ENCODE results near the gene CMIP. TPM values are rescaled to one million over a fixed set of nuclear protein-coding genes. Genes with fewer than 3 reads are reported as not detected.

Gene CMIP
- total RNA-seq, 1 experiment from 2014 or later, result 68.0 TPM

DNA sequence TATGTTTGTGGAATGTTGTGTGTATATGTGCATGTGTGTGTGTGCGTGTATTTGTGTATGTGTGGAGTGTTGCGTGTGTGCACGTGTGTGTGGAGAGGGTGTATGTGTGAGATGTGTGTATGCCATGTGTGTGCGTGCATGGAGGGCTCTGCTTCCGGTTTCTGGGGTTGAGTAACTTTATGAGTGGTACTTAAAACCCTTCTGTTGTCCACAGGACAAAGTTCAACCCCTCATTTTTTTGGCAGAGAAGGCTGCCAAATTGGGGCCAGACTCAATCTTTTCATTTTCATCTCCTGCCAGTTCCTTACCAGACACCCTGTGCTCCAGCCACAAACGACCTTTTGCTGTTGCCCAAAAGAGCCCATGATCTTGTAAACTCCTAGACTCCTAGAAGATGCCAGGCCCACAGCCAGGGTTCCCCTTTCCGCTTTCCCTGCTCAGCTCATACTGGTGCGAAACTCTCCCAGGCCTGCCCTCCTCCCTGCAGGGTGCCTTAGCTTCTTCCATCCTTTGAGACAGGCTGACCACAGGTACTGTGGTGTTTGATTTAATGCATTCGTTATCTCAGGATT is 100.2 kb downstream of the CMIP start:
- no peak for DNase-seq
- H3K27me3 Mint-ChIP-seq (ENCODE audit: insufficient read depth, unreplicated experiment), result no peaks in the 10 kb centered on the region
- H3K9me3 Mint-ChIP-seq (ENCODE audit: unreplicated experiment), result no peaks in the 10 kb centered on the region
- intact Hi-C loops (cut with micrococcal nuclease; ENCODE audit: unreplicated experiment), result no loop called here
- peak overlapping the region; percentile 27 for H3K27ac Mint-ChIP-seq (ENCODE audit: unreplicated experiment)
- BruUV-seq (replicated peaks), result no TSS peak
- H3K36me3 ChIP-seq (ENCODE audit: control insufficient read depth, insufficient read depth, low read length), result no peaks in the 10 kb centered on the region
- ChIA-PET POLR2A (no interaction called here), CTCF (interaction anchor here (0.6 kb wide), 1 partner anchor 41 kb away, joined by 5 read pairs; no protein-coding TSS in a partner anchor)
- peaks cover 62% of the 10 kb centered on the region for H3K4me1 ChIP-seq
- H3K36me3 Mint-ChIP-seq (ENCODE audit: insufficient read depth, unreplicated experiment), result peaks cover 6% of the 10 kb centered on the region
- TF ChIP-seq, protein P1, sequence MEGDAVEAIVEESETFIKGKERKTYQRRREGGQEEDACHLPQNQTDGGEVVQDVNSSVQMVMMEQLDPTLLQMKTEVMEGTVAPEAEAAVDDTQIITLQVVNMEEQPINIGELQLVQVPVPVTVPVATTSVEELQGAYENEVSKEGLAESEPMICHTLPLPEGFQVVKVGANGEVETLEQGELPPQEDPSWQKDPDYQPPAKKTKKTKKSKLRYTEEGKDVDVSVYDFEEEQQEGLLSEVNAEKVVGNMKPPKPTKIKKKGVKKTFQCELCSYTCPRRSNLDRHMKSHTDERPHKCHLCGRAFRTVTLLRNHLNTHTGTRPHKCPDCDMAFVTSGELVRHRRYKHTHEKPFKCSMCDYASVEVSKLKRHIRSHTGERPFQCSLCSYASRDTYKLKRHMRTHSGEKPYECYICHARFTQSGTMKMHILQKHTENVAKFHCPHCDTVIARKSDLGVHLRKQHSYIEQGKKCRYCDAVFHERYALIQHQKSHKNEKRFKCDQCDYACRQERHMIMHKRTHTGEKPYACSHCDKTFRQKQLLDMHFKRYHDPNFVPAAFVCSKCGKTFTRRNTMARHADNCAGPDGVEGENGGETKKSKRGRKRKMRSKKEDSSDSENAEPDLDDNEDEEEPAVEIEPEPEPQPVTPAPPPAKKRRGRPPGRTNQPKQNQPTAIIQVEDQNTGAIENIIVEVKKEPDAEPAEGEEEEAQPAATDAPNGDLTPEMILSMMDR (IDR thresholded peaks at IDR 0.05; ENCODE audit: insufficient read depth in 1 of 2, low read depth in 1 of 2, low read length in 1 of 2, severe bottlenecking in 1 of 2, unreplicated experiment in 1 of 2), result no peak
- H3K4me1 Mint-ChIP-seq (ENCODE audit: low read depth, unreplicated experiment), result peaks cover 65% of the 10 kb centered on the region
- H3K9me3 ChIP-seq, result no peaks in the 10 kb centered on the region
- no peak overlapping the region for H3K4me3 ChIP-seq (ENCODE audit: low read depth, low read length)
- H3K4me3 Mint-ChIP-seq (ENCODE audit: unreplicated experiment), result no peak overlapping the region
- no peaks in the 10 kb centered on the region for H3K27me3 ChIP-seq (replicated peaks; ENCODE audit: control insufficient read depth, insufficient read depth, low read length)

DNA sequence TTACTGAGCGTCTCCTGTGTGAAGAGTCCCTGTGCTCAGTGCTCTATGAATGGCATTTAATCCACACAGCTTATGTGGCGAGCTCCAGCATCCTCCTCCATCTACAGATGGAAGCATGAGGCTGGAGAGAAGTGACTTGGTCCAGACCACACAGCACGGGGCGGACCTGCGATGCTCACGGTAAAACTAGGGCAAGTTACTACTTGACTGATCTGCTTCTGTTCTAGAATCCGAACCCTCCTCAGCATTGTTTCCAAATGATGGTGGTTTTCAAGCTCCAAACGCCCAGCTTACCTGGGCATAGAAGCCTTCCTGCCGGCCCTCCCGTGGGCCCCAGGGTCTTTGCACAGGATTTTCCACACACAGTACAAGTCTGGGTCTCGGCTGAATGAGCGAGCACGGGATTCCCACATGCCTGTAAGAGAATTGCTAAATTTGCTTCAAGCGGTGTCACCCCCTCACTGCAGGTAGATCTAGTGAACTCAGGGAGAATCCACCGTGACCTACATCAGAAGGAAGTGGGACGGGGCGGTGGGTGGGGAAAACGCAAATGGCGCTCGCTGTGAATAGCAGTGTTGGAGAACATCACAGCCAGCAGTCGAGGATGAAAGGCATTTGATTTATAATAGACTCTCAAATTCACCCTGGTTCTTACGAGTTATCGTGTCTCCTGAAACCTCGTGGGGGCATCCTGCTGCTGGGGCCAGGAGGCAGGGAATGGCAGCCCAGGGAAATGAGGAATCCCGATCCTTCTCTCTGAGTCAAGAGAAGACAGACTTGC is 101.1 kb downstream of the CMIP start:
- intact Hi-C loops (cut with micrococcal nuclease; ENCODE audit: unreplicated experiment), result no loop called here
- peak overlapping the region; percentile 27 for H3K27ac Mint-ChIP-seq (ENCODE audit: unreplicated experiment)

DNA sequence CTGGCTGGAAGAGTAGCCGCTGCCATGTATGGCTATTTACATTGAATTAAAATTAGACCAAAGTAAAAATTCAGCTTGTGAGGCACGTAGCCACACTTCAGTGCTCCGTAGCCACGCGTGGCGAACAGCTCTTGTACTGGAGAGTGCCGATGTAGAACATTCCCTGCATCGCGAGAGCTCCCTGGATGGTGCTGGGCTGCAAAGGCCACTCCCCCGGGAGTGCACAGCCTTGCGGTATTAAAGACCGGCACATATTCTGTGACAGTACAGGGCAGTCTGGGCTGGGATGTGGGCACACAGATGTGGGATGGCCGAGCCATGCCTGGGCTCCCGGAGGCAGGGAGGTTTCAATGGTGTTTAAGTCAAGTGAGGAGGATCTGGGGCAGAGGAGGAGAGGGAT is 102.2 kb downstream of the CMIP start:
- H3K4me3 ChIP-seq (ENCODE audit: low read depth, low read length), result no peak overlapping the region
- ChIA-PET POLR2A (no interaction called here), CTCF (no interaction called here)
- Mint-ChIP-seq H3K27me3 (ENCODE audit: insufficient read depth, unreplicated experiment) (no peaks in the 10 kb centered on the region), H3K9me3 (ENCODE audit: unreplicated experiment) (no peaks in the 10 kb centered on the region), H3K4me3 (ENCODE audit: unreplicated experiment) (no peak overlapping the region), H3K36me3 (ENCODE audit: insufficient read depth, unreplicated experiment) (peaks cover 13% of the 10 kb centered on the region), H3K27ac (ENCODE audit: unreplicated experiment) (peak overlapping the region; percentile 60), H3K4me1 (ENCODE audit: low read depth, unreplicated experiment) (peaks cover 66% of the 10 kb centered on the region)
- TF ChIP-seq, protein P1 (IDR thresholded peaks at IDR 0.05; ENCODE audit: insufficient read depth in 1 of 2, low read depth in 1 of 2, low read length in 1 of 2, severe bottlenecking in 1 of 2, unreplicated experiment in 1 of 2), result no peak
- H3K9me3 ChIP-seq, result no peaks in the 10 kb centered on the region
- no TSS peak for BruUV-seq (replicated peaks)
- H3K4me1 ChIP-seq, result peaks cover 72% of the 10 kb centered on the region
- no peaks in the 10 kb centered on the region for H3K36me3 ChIP-seq (ENCODE audit: control insufficient read depth, insufficient read depth, low read length)
- no peaks in the 10 kb centered on the region for H3K27me3 ChIP-seq (replicated peaks; ENCODE audit: control insufficient read depth, insufficient read depth, low read length)
- intact Hi-C loops (cut with micrococcal nuclease; ENCODE audit: unreplicated experiment), result no loop called here
- DNase-seq, result no peak

More for the DNA sequence above, 101.1 kb downstream of the CMIP start:
- ChIA-PET CTCF (interaction anchor here (0.6 kb wide), 1 partner anchor 40 kb away, joined by 5 read pairs; no protein-coding TSS in a partner anchor), POLR2A (no interaction called here)
- Mint-ChIP-seq H3K4me3 (ENCODE audit: unreplicated experiment) (no peak overlapping the region), H3K4me1 (ENCODE audit: low read depth, unreplicated experiment) (peaks cover 67% of the 10 kb centered on the region), H3K36me3 (ENCODE audit: insufficient read depth, unreplicated experiment) (peaks cover 6% of the 10 kb centered on the region), H3K27me3 (ENCODE audit: insufficient read depth, unreplicated experiment) (no peaks in the 10 kb centered on the region), H3K9me3 (ENCODE audit: unreplicated experiment) (no peaks in the 10 kb centered on the region)
- Histone ChIP-seq H3K36me3 (ENCODE audit: control insufficient read depth, insufficient read depth, low read length) (no peaks in the 10 kb centered on the region), H3K4me3 (ENCODE audit: low read depth, low read length) (no peak overlapping the region), H3K9me3 (no peaks in the 10 kb centered on the region), H3K4me1 (peaks cover 71% of the 10 kb centered on the region), H3K27me3 (replicated peaks; ENCODE audit: control insufficient read depth, insufficient read depth, low read length) (no peaks in the 10 kb centered on the region)
- no peak for DNase-seq
- BruUV-seq (replicated peaks), result no TSS peak
- TF ChIP-seq, protein P1 (IDR thresholded peaks at IDR 0.05; ENCODE audit: insufficient read depth in 1 of 2, low read depth in 1 of 2, low read length in 1 of 2, severe bottlenecking in 1 of 2, unreplicated experiment in 1 of 2), result no peak
